Naive thymus-derived CD4-positive, alpha-beta T cell (primary cell): ENCODE measurements around the gene PPP2R5D. TPM values are rescaled to one million over a fixed set of nuclear protein-coding genes. Genes with fewer than 3 reads are reported as not detected.
A peak's percentile ranks its signal among the peaks of the same experiment; 100 is the strongest.

Experiments used
- ATAC-seq: fragments of 150-1000 bp; cut with Tn5 transposase; 2 replicates; pipeline ENCODE4 v1.10.0; 2021; ENCODE audit warnings: mild to moderate bottlenecking, moderate library complexity
- CTCF ChIA-PET: fragments of 350-600 bp; sonication (Branson Sonifier 250); formaldehyde crosslinking; loops from one replicate; lab custom pipeline; 2021; ENCODE audit warnings: antibody characterized with exemption; lab: Charles Lee
- POLR2A ChIA-PET: fragments of 350-600 bp; sonication (Branson Sonifier 250); formaldehyde crosslinking; loops from one replicate; lab custom pipeline; 2021; ENCODE audit warnings: antibody characterized with exemption, inconsistent platforms; lab: Charles Lee
- DNase-seq, 9 donors: peaks; one replicate each; pipeline versions ENCODE4 v3.0.0 to v3.0.0-alpha.2; 2020 to 2022; ENCODE audit warnings: mixed read lengths in 1 of 9
- H3K27ac ChIP-seq: one replicate; pipeline ENCODE4 v1.7.0; 2013; ENCODE audit warnings: mild to moderate bottlenecking, low read depth, low read length, moderate library complexity
- H3K27me3 ChIP-seq, 2 donors: one replicate each; pipeline ENCODE4 v1.7.0; 2013; ENCODE audit warnings: low read length in 2 of 2, mild to moderate bottlenecking in 2 of 2, moderate library complexity in 2 of 2; ENCODE audit not compliant: control insufficient read depth in 2 of 2, insufficient read depth in 2 of 2
- H3K36me3 ChIP-seq, 3 experiments: 1 replicate in 2 of 3; 2 replicates in 1 of 3; pipeline ENCODE4 v1.7.0; 2013; ENCODE audit warnings: low read length in 3 of 3, mild to moderate bottlenecking in 3 of 3, moderate library complexity in 1 of 3; ENCODE audit not compliant: insufficient read depth in 3 of 3, control insufficient read depth in 2 of 3
- H3K4me1 ChIP-seq, 2 donors: one replicate each; pipeline ENCODE4 v1.7.0; 2013; ENCODE audit warnings: low read length in 2 of 2, mild to moderate bottlenecking in 2 of 2, moderate library complexity in 1 of 2; ENCODE audit not compliant: control insufficient read depth in 2 of 2, insufficient read depth in 2 of 2
- H3K4me3 ChIP-seq: 2 replicates; pipeline ENCODE4 v1.7.0; 2013; ENCODE audit warnings: mild to moderate bottlenecking, low read length
- H3K9me3 ChIP-seq, 3 experiments: 1 replicate in 2 of 3; 2 replicates in 1 of 3; pipeline ENCODE4 v1.7.0; 2013; ENCODE audit warnings: low read length in 3 of 3; ENCODE audit not compliant: control insufficient read depth in 2 of 3
- H3K27ac Mint-ChIP-seq, 9 donors: one replicate each; pipeline ENCODE4 v1.8.0; 2020 to 2022; ENCODE audit warnings: mixed read lengths in 9 of 9, mild to moderate bottlenecking in 8 of 9, moderate library complexity in 5 of 9, inconsistent platforms in 2 of 9
- H3K27me3 Mint-ChIP-seq, 5 donors: one replicate each; pipeline ENCODE4 v1.8.0; 2021 to 2022; ENCODE audit warnings: mixed read lengths in 5 of 5, mild to moderate bottlenecking in 1 of 5
- H3K36me3 Mint-ChIP-seq, 5 donors: one replicate each; pipeline ENCODE4 v1.8.0; 2020 to 2022; ENCODE audit warnings: mixed read lengths in 5 of 5, mild to moderate bottlenecking in 3 of 5, inconsistent platforms in 1 of 5
- H3K4me1 Mint-ChIP-seq, 7 donors: one replicate each; pipeline ENCODE4 v1.8.0; 2020 to 2022; ENCODE audit warnings: mixed read lengths in 7 of 7, mild to moderate bottlenecking in 3 of 7, inconsistent platforms in 1 of 7
- H3K4me3 Mint-ChIP-seq, 10 donors: one replicate each; pipeline ENCODE4 v1.8.0; 2020 to 2022; ENCODE audit warnings: mild to moderate bottlenecking in 10 of 10, mixed read lengths in 10 of 10, moderate library complexity in 6 of 10, inconsistent platforms in 2 of 10
- H3K9me3 Mint-ChIP-seq, 11 donors: one replicate each; pipeline ENCODE4 v1.8.0; 2020 to 2022; ENCODE audit warnings: mixed read lengths in 11 of 11, mild to moderate bottlenecking in 4 of 11, inconsistent platforms in 1 of 11, moderate library complexity in 1 of 11
- intact Hi-C, 2 donors: fragments of 100-400 bp; cut with micrococcal nuclease; formaldehyde crosslinking; loops; one replicate each; pipeline ENCODE4 v1.15.1; 2023
- polyA plus RNA-seq, 2 donors: library from polyadenylated mRNA; unstranded; fragments of 300-500 nt; fragmentation: Illumina TruSeq; gene quantifications; one replicate each; pipeline ENCODE4 v1.2.3, GENCODE V29; 2021
- total RNA-seq, 6 experiments: library from RNA in 5 of 6; stranded (reverse) in 5 of 6; gene quantifications; 1 replicate in 5 of 6; 2 replicates in 1 of 6; pipeline ENCODE4 v1.2.3 and lab custom pipeline; 2021 to 2026

Gene PPP2R5D
- total and polyA plus RNA-seq, 7 experiments from 2014 or later = 19.7 to 60.4 (median 28.2) TPM

GRCh38 chr6:42962096-42962495, 22.3 kb upstream of the PPP2R5D start:
- no peak overlapping the region for H3K27ac ChIP-seq
- peak overlapping the region in 4 of 10 donors; percentile 11 to 70 (median 38) for H3K4me3 Mint-ChIP-seq
- intact Hi-C loops = loop anchor here in 1 of 2 donors (5.0 kb wide), 1 partner anchor 60 kb away; no protein-coding TSS in a partner anchor
- ATAC-seq = no peak
- H3K9me3 Mint-ChIP-seq = no peaks in the 10 kb centered on the region
- H3K4me3 ChIP-seq = no peak overlapping the region
- H3K9me3 ChIP-seq = no peaks in the 10 kb centered on the region
- CTCF ChIA-PET = no interaction called here
- H3K27ac Mint-ChIP-seq = no peak overlapping the region
- peaks cover 0 to 24% (median 16%) of the 10 kb centered on the region in 7 donors for H3K4me1 Mint-ChIP-seq
- POLR2A ChIA-PET = interaction anchor here (0.6 to 2.5 kb wide), 3 partner anchors 17 to 598 kb away, joined by 3 to 13 read pairs (median 4); partner anchors contain the start of gene PEX6
- peaks cover 0 to 19% (median 0%) of the 10 kb centered on the region in 5 donors for H3K27me3 Mint-ChIP-seq
- H3K36me3 Mint-ChIP-seq = peaks cover 0 to 21% (median 5%) of the 10 kb centered on the region in 5 donors
- no peaks in the 10 kb centered on the region for H3K27me3 ChIP-seq
- H3K36me3 ChIP-seq = peaks cover 0 to 43% (median 0%) of the 10 kb centered on the region in 3 experiments
- no peak for DNase-seq
- peaks cover 0 to 5% of the 10 kb centered on the region in 2 donors for H3K4me1 ChIP-seq

- Histone ChIP-seq H3K27ac (no peak overlapping the region), H3K27me3 (no peaks in the 10 kb centered on the region), H3K9me3 (no peaks in the 10 kb centered on the region), H3K4me1 (peaks cover 0 to 5% of the 10 kb centered on the region in 2 donors), H3K36me3 (peaks cover 0 to 49% (median 0%) of the 10 kb centered on the region in 3 experiments), H3K4me3 (no peak overlapping the region)
- POLR2A ChIA-PET = interaction anchor here (1.0 kb wide), 1 partner anchor 18 kb away, joined by 3 read pairs; no protein-coding TSS in a partner anchor
- intact Hi-C loops = loop anchor here in 1 of 2 donors (5.0 kb wide), 1 partner anchor 60 kb away; no protein-coding TSS in a partner anchor
- H3K4me3 Mint-ChIP-seq = peak overlapping the region in 3 of 10 donors; percentile 11 to 48 (median 27)
- H3K27ac Mint-ChIP-seq = peak overlapping the region in 1 of 9 donors; percentile 65
- CTCF ChIA-PET = no interaction called here
- DNase-seq = no peak
- peaks cover 0 to 24% (median 16%) of the 10 kb centered on the region in 7 donors for H3K4me1 Mint-ChIP-seq
- peaks cover 0 to 19% (median 0%) of the 10 kb centered on the region in 5 donors for H3K27me3 Mint-ChIP-seq
- ATAC-seq = no peak
- peaks cover 3 to 21% (median 5%) of the 10 kb centered on the region in 5 donors for H3K36me3 Mint-ChIP-seq
- H3K9me3 Mint-ChIP-seq = no peaks in the 10 kb centered on the region
These were observed 21.7 kb upstream of the PPP2R5D start for GRCh38 chr6:42962502-42963178.

GRCh38 chr6:42963179-42963854, 21.1 kb upstream of the PPP2R5D start:
- Histone ChIP-seq H3K27ac (no peak overlapping the region), H3K4me3 (no peak overlapping the region), H3K36me3 (peaks cover 0 to 56% (median 0%) of the 10 kb centered on the region in 3 experiments), H3K9me3 (no peaks in the 10 kb centered on the region), H3K4me1 (peaks cover 0 to 5% of the 10 kb centered on the region in 2 donors), H3K27me3 (no peaks in the 10 kb centered on the region)
- H3K36me3 Mint-ChIP-seq = peaks cover 3 to 21% (median 5%) of the 10 kb centered on the region in 5 donors
- DNase-seq (no peak), ATAC-seq (no peak)
- H3K27ac Mint-ChIP-seq = no peak overlapping the region
- H3K9me3 Mint-ChIP-seq = no peaks in the 10 kb centered on the region
- ChIA-PET POLR2A (interaction anchor here (1.5 kb wide), 1 partner anchor 16 kb away, joined by 7 read pairs; the partner anchor contains the start of gene PEX6), CTCF (no interaction called here)
- intact Hi-C loops = loop anchor here in 1 of 2 donors (5.0 kb wide), 1 partner anchor 61 kb away; no protein-coding TSS in a partner anchor
- H3K4me3 Mint-ChIP-seq = no peak overlapping the region
- peaks cover 0 to 19% (median 0%) of the 10 kb centered on the region in 5 donors for H3K27me3 Mint-ChIP-seq
- H3K4me1 Mint-ChIP-seq = peaks cover 0 to 24% (median 16%) of the 10 kb centered on the region in 7 donors

- H3K27me3 ChIP-seq = no peaks in the 10 kb centered on the region
- DNase-seq (peak in 5 of 9 donors; percentile 14 to 46 (median 23)), ATAC-seq (peak; percentile 43)
- no peak overlapping the region for H3K4me3 ChIP-seq
- no peaks in the 10 kb centered on the region for H3K9me3 ChIP-seq
- POLR2A ChIA-PET = interaction anchor here (0.6 to 1.5 kb wide), 2 partner anchors 15 to 33 kb away, joined by 3 to 7 read pairs; partner anchors contain the start of gene PEX6
- Mint-ChIP-seq H3K9me3 (no peaks in the 10 kb centered on the region), H3K36me3 (peaks cover 3 to 24% (median 5%) of the 10 kb centered on the region in 5 donors), H3K4me1 (peaks cover 0 to 24% (median 16%) of the 10 kb centered on the region in 7 donors), H3K27ac (no peak overlapping the region), H3K27me3 (peaks cover 0 to 18% (median 0%) of the 10 kb centered on the region in 5 donors), H3K4me3 (no peak overlapping the region)
- intact Hi-C loops = loop anchor here (2.0 to 5.0 kb wide), 2 partner anchors 62 to 179 kb away; no protein-coding TSS in a partner anchor
- CTCF ChIA-PET = interaction anchor here (1.3 kb wide), 1 partner anchor 180 kb away, joined by 4 read pairs; no protein-coding TSS in a partner anchor
- H3K4me1 ChIP-seq = peaks cover 0 to 5% of the 10 kb centered on the region in 2 donors
- no peak overlapping the region for H3K27ac ChIP-seq
- peaks cover 0 to 63% (median 2%) of the 10 kb centered on the region in 3 experiments for H3K36me3 ChIP-seq
These were observed 20.3 kb upstream of the PPP2R5D start for GRCh38 chr6:42963855-42964605.

- Mint-ChIP-seq H3K27me3 (no peaks in the 10 kb centered on the region), H3K4me1 (peaks cover 0 to 9% (median 5%) of the 10 kb centered on the region in 7 donors), H3K9me3 (no peaks in the 10 kb centered on the region), H3K4me3 (no peak overlapping the region), H3K36me3 (peaks cover 3 to 25% (median 5%) of the 10 kb centered on the region in 5 donors), H3K27ac (no peak overlapping the region)
- intact Hi-C loops = no loop called here
- Histone ChIP-seq H3K4me1 (no peaks in the 10 kb centered on the region), H3K27ac (no peak overlapping the region), H3K27me3 (no peaks in the 10 kb centered on the region), H3K4me3 (no peak overlapping the region), H3K9me3 (no peaks in the 10 kb centered on the region), H3K36me3 (peaks cover 0 to 72% (median 7%) of the 10 kb centered on the region in 3 experiments)
- no peak for ATAC-seq
- no peak for DNase-seq
- ChIA-PET POLR2A (interaction anchor here (0.6 to 3.0 kb wide), 3 partner anchors 12 to 20 kb away, joined by 4 to 9 read pairs (median 6); partner anchors contain the start of gene PEX6), CTCF (interaction anchor here (0.5 to 1.9 kb wide), 2 partner anchors 18 to 81 kb away, joined by 3 to 4 read pairs; partner anchors contain the start of gene PPP2R5D)
These were observed 17.8 kb upstream of the PPP2R5D start for GRCh38 chr6:42966571-42966970.
